H1 (cell line): ENCODE results near the gene STX5. TPM values are rescaled to one million over a fixed set of nuclear protein-coding genes. Genes with fewer than 3 reads are reported as not detected.
A peak's percentile ranks its signal among the peaks of the same experiment; 100 is the strongest.

Experiments used
- ASH2L ChIP-seq: fragments of 200-600, 300-600 bp; sonication (generic); IDR thresholded peaks from one replicate; pipeline ENCODE4 v1.7.1; 2017; ENCODE audit warnings: low read length
- CBX5 ChIP-seq: fragments of 300-800, 300-1000 bp; sonication (generic); IDR thresholded peaks from 2 replicates; pipeline ENCODE4 v1.7.1; 2016; ENCODE audit warnings: antibody characterized with exemption, low read length, low read depth
- CHD1 ChIP-seq: IDR thresholded peaks from 2 replicates; pipeline ENCODE4 v1.6.1; 2012; ENCODE audit warnings: low read depth, low read length, improper control_type of control experiment
- CHD2 ChIP-seq: IDR thresholded peaks from 2 replicates; pipeline ENCODE4 v1.6.1; 2012; ENCODE audit warnings: low read length, improper control_type of control experiment
- CREB1 ChIP-seq: IDR thresholded peaks from 2 replicates; pipeline ENCODE4 v1.6.1; 2012; ENCODE audit warnings: inconsistent platforms
- CTBP2 ChIP-seq: IDR thresholded peaks from 2 replicates; pipeline ENCODE4 v1.7.0; 2011; ENCODE audit warnings: borderline replicate concordance, mild to moderate bottlenecking, moderate library complexity, mixed read lengths, low read length; ENCODE audit not compliant: insufficient read depth, insufficient read length
- EP300 ChIP-seq, 2 experiments: IDR thresholded peaks; 1 replicate in 1 of 2; 2 replicates in 1 of 2; pipeline ENCODE4 v1.6.1; 2011 to 2012; ENCODE audit warnings: low read depth in 2 of 2, low read length in 2 of 2, mild to moderate bottlenecking in 2 of 2, borderline replicate concordance in 1 of 2, inconsistent platforms in 1 of 2, moderate library complexity in 1 of 2
- EZH2 ChIP-seq: fragments of 200-600 bp; sonication (generic); IDR thresholded peaks from 2 replicates; pipeline ENCODE4 v1.7.1; 2012; ENCODE audit warnings: low read depth, mild to moderate bottlenecking, moderate library complexity, low read length, inconsistent platforms; ENCODE audit not compliant: severe bottlenecking
- FOSL1 ChIP-seq: IDR thresholded peaks from 2 replicates; pipeline ENCODE4 v1.6.1; 2011; ENCODE audit warnings: mild to moderate bottlenecking, low read depth, low read length, moderate library complexity; ENCODE audit not compliant: insufficient read depth
- HDAC2 ChIP-seq, 2 experiments: fragments of 300-600 bp in 1 of 2; sonication (generic) in 1 of 2; IDR thresholded peaks; 2 replicates each; pipeline ENCODE4 v1.6.1; 2011 to 2012; ENCODE audit warnings: low read depth in 2 of 2, low read length in 2 of 2, mild to moderate bottlenecking in 2 of 2, moderate library complexity in 2 of 2, borderline replicate concordance in 1 of 2, inconsistent platforms in 1 of 2
- MAFK ChIP-seq: IDR thresholded peaks from 2 replicates; pipeline ENCODE4 v1.6.1; 2012; ENCODE audit warnings: low read depth, mild to moderate bottlenecking, improper control_type of control experiment, low read length
- NANOG ChIP-seq: IDR thresholded peaks from 2 replicates; pipeline ENCODE4 v1.6.1; 2011; ENCODE audit warnings: low read length, low read depth, mild to moderate bottlenecking, inconsistent platforms; ENCODE audit not compliant: insufficient read depth, poor library complexity, severe bottlenecking
- POLR2A ChIP-seq, 2 experiments: IDR thresholded peaks; 1 replicate in 1 of 2; 2 replicates in 1 of 2; pipeline ENCODE4 v1.6.1; 2011; ENCODE audit warnings: low read depth in 2 of 2, low read length in 2 of 2, mild to moderate bottlenecking in 2 of 2; ENCODE audit errors: control extremely low read depth in 1 of 2
- POLR2AphosphoS5 ChIP-seq: IDR thresholded peaks from 2 replicates; pipeline ENCODE4 v1.6.1; 2011; ENCODE audit warnings: low read depth, low read length
- SAP30 ChIP-seq: fragments of 300-600 bp; sonication (generic); IDR thresholded peaks from 2 replicates; pipeline ENCODE4 v1.7.1; 2012; ENCODE audit warnings: low read length, moderate library complexity, mild to moderate bottlenecking, inconsistent platforms; ENCODE audit not compliant: insufficient read depth, insufficient replicate concordance
- SIN3A ChIP-seq, 2 experiments: IDR thresholded peaks in 1 of 2; conservative IDR thresholded peaks in 1 of 2; 2 replicates each; pipeline ENCODE4 v1.6.1; 2011 to 2012; ENCODE audit warnings: low read length in 2 of 2, improper control_type of control experiment in 1 of 2, low read depth in 1 of 2, mild to moderate bottlenecking in 1 of 2
- SUZ12 ChIP-seq: fragments of 200-600 bp; sonication (generic); IDR thresholded peaks from 2 replicates; pipeline ENCODE4 v1.6.1; 2012; ENCODE audit warnings: mild to moderate bottlenecking, inconsistent platforms, low read length, moderate library complexity, mixed read lengths
- TCF12 ChIP-seq: IDR thresholded peaks from 2 replicates; pipeline ENCODE4 v1.6.1; 2011; ENCODE audit warnings: low read depth, mild to moderate bottlenecking, low read length
- YY1 ChIP-seq: IDR thresholded peaks from 2 replicates; pipeline ENCODE4 v1.6.1; 2011; ENCODE audit warnings: low read depth, mild to moderate bottlenecking, low read length
- polyA plus RNA-seq, 7 experiments: library from polyadenylated mRNA; depleted of rRNA in 3 of 7; stranded (reverse) in 5 of 7; unstranded in 2 of 7; fragments of >200 nt in 5 of 7; fragments of 200-250 nt in 2 of 7; gene quantifications; 1 replicate in 5 of 7; 2 replicates in 1 of 7; 4 replicates in 1 of 7; pipeline versions ENCODE4 v1.2.1 to v1.2.3, GENCODE V29; 2011 to 2013; ENCODE audit warnings: missing spikeins in 2 of 7, mixed read lengths in 2 of 7
- total RNA-seq: library from RNA; stranded (reverse); fragmentation: NEBNext Ultra II Directional; extraction: Animal tissue kit (Norgen Biotek cat#: 25700); gene quantifications from 2 replicates; pipeline ENCODE4 v1.2.1, GENCODE V29; 2021
- TF ChIP-seq, protein P1 (sequence below): IDR thresholded peaks from 2 replicates; pipeline ENCODE4 v1.6.1; 2011; ENCODE audit warnings: low read depth, mild to moderate bottlenecking, low read length; ENCODE audit not compliant: insufficient read depth
- TF ChIP-seq, protein P2 (sequence below): IDR thresholded peaks from 2 replicates; pipeline ENCODE4 v1.6.1; 2012; ENCODE audit warnings: inconsistent platforms

The STX5 gene
- total and polyA plus RNA-seq, 2 of the 8 experiments (the other 6 are each of a cell fraction or from before 2014, with no cell fraction given) = 24.2 to 28.5 TPM

DNA sequence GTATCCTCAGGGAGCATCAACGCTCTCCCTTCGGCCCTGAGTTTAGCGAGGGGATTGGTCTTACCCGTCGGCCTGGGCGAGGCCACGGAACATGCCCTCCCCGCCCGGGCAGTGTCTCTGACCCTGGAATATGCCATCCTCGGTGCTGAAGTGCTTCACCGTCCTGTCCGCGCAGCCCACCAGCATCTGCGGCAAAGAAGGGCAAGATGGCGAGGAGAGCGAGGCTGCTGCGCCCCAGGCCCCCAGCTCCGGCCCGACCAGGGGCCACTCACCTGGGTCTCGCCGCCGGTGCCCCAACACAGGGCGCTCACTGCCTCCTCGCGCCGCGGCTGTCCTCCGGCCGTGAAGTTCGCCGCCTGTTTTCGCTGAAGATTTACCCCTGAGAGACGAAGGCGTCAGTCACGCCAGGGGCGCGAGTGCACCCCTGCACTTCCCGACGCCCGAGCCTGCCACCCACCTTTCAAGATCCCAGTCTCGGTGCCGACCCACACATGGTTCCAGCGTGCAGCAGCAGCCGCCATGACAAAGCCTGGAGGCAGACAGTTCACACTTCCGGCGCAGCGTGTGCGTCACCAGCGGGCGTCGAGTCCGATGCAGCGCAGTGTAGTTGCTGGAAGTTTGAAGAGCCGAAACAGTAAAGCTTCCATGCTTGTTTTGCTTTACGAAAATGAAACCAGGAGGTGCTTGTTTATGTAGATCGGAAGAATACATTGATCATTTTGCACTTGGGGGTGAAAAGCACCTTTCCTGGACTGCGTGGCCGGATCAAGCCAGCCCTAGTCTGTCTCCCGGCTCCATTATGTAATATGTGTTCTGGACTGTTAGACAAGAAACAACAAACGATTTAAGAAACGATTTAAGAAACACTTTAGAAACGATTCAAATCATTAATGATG is 7.4 kb upstream of the STX5 start, which contains the start of gene WDR74 (continued):
- TF ChIP-seq EP300 (IDR thresholded peaks at IDR 0.05; ENCODE audit: borderline replicate concordance in 1 of 2, low read depth in 2 of 2, low read length in 2 of 2) = no peak
- TF ChIP-seq SAP30 = peak; percentile 99
- peak; percentile 99 to 100 for TF ChIP-seq SIN3A (conservative IDR thresholded peaks at IDR 0.05 in 1 of 2, IDR thresholded peaks at IDR 0.05 in 1 of 2; ENCODE audit: low read depth in 1 of 2, low read length in 2 of 2)
- TF ChIP-seq, protein P1, sequence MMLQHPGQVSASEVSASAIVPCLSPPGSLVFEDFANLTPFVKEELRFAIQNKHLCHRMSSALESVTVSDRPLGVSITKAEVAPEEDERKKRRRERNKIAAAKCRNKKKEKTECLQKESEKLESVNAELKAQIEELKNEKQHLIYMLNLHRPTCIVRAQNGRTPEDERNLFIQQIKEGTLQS = peak; percentile 89
- no peak for TF ChIP-seq MAFK
- TF ChIP-seq FOSL1 = no peak
- 0 out of 2 replicates have a peak, but pooled peaks have one; percentile 22 for TF ChIP-seq TCF12
- peak; percentile 54; the same call in 1 of the 2 replicates for TF ChIP-seq CHD2
- TF ChIP-seq POLR2AphosphoS5 = peak; percentile 96
- peak; percentile 99 for TF ChIP-seq CREB1
- no peak for TF ChIP-seq SUZ12
- TF ChIP-seq NANOG = no peak
- peak; percentile 95 for TF ChIP-seq ASH2L
- TF ChIP-seq, protein P2, sequence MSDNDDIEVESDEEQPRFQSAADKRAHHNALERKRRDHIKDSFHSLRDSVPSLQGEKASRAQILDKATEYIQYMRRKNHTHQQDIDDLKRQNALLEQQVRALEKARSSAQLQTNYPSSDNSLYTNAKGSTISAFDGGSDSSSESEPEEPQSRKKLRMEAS = peak; percentile 99
- peak; percentile 69 to 99; a peak in 3 of 4 replicates for TF ChIP-seq HDAC2 (IDR thresholded peaks at IDR 0.05; ENCODE audit: borderline replicate concordance in 1 of 2, low read depth in 2 of 2, low read length in 2 of 2)
- peak; percentile 62 for TF ChIP-seq CTBP2
- no peak for TF ChIP-seq CBX5
- TF ChIP-seq CHD1 = no peak; the same call in 1 of the 2 replicates
- peak; percentile 90 to 94; a peak in 2 of 3 replicates for TF ChIP-seq POLR2A (IDR thresholded peaks at IDR 0.05; ENCODE audit: control extremely low read depth in 1 of 2, low read depth in 2 of 2, low read length in 2 of 2)
- TF ChIP-seq YY1 = peak; percentile 98
- no peak for TF ChIP-seq EZH2
